HG03565 (cell line): Measurements from ENCODE around the gene NUP188.
A peak's percentile ranks its signal among the peaks of the same experiment; 100 is the strongest.
"Not testable (repeated sequence)": the region's sequence is repeated elsewhere in the genome, so short reads cannot be mapped to it uniquely, and the experiment has no call there.

Source experiments
- ATAC-seq: cut with Tn5 transposase; IDR thresholded peaks from one replicate; pipeline ENCODE4 v1.9.1; 2021; ENCODE audit warnings: mild to moderate bottlenecking, moderate library complexity; ENCODE audit not compliant: unreplicated experiment

Gene NUP188

GRCh38 chr9:129027685-129028191 is 80.2 kb downstream of the NUP188 start:
- ATAC-seq: no peak

- peak; percentile 66 for ATAC-seq
Observed at GRCh38 chr9:129028192-129028966, 80.9 kb downstream of the NUP188 start, which contains the start of gene SH3GLB2. SH3GLB2 (minus strand) TSS chr9:129028331; CDS start chr9:129028154, 177 bp downstream.

- no peak for ATAC-seq
Observed at GRCh38 chr9:129030191-129030590, 82.7 kb downstream of the NUP188 start.

GRCh38 chr9:129031514-129031913 is 84.0 kb downstream of the NUP188 start:
- ATAC-seq: no peak

GRCh38 chr9:129032541-129033159 is 85.2 kb downstream of the NUP188 start:
- no peak for ATAC-seq

GRCh38 chr9:129033216-129033615 is 85.7 kb downstream of the NUP188 start:
- no peak for ATAC-seq

- ATAC-seq: not testable (repeated sequence)
Observed at GRCh38 chr9:129035838-129036237, 88.3 kb downstream of the NUP188 start.

GRCh38 chr9:129036241-129036922 is 88.9 kb downstream of the NUP188 start, which contains the start of gene MIGA2:
MIGA2 (plus strand) TSS chr9:129036626; CDS start chr9:129040595, 3,969 bp downstream.
- ATAC-seq: peak; percentile 94

GRCh38 chr9:129036923-129037766 is 89.6 kb downstream of the NUP188 start:
- no peak for ATAC-seq

- no peak for ATAC-seq
Observed at GRCh38 chr9:129037767-129038098, 90.2 kb downstream of the NUP188 start.

- ATAC-seq: no peak
Observed at GRCh38 chr9:129038109-129038852, 90.8 kb downstream of the NUP188 start.

- no peak for ATAC-seq
Observed at GRCh38 chr9:129040113-129040643, 92.7 kb downstream of the NUP188 start.

GRCh38 chr9:129042016-129042415 is 94.5 kb downstream of the NUP188 start:
- ATAC-seq: no peak

GRCh38 chr9:129052592-129052991 is 105.1 kb downstream of the NUP188 start:
- no peak for ATAC-seq

- no peak for ATAC-seq
Observed at GRCh38 chr9:129053020-129053419, 105.5 kb downstream of the NUP188 start.

- no peak for ATAC-seq
Observed at GRCh38 chr9:129054163-129054851, 106.8 kb downstream of the NUP188 start.
